H9 (cell line): ENCODE data around the gene TXNDC11. TPM values are rescaled to one million over a fixed set of nuclear protein-coding genes. Genes with fewer than 3 reads are reported as not detected.

Experiments used
- DNase-seq: peaks from one replicate; pipeline ENCODE4 v3.0.0-alpha.2; 2017
- H2AFZ ChIP-seq: one replicate; pipeline ENCODE4 v1.6.1; 2013; ENCODE audit warnings: mild to moderate bottlenecking, low read length, control low read depth, moderate library complexity
- H2AK5ac ChIP-seq: 2 replicates; pipeline ENCODE4 v1.6.1; 2013; ENCODE audit warnings: low read length, control low read depth, mixed read lengths; ENCODE audit not compliant: insufficient read length
- H2BK120ac ChIP-seq: one replicate; pipeline ENCODE4 v1.6.1; 2013; ENCODE audit warnings: low read depth, mild to moderate bottlenecking, low read length, control low read depth, inconsistent platforms; ENCODE audit not compliant: poor library complexity, severe bottlenecking
- H2BK12ac ChIP-seq: 2 replicates; pipeline ENCODE4 v1.6.1; 2013; ENCODE audit warnings: low read length, control low read depth, mixed read lengths, low read depth; ENCODE audit not compliant: insufficient read length
- H2BK15ac ChIP-seq: 2 replicates; pipeline ENCODE4 v1.6.1; 2013; ENCODE audit warnings: low read depth, low read length, control low read depth
- H2BK20ac ChIP-seq: one replicate; pipeline ENCODE4 v1.6.1; 2013; ENCODE audit warnings: low read depth, mild to moderate bottlenecking, low read length, control low read depth, inconsistent platforms; ENCODE audit not compliant: poor library complexity, severe bottlenecking
- H2BK5ac ChIP-seq: 2 replicates; pipeline ENCODE4 v1.6.1; 2013; ENCODE audit warnings: low read length, control low read depth, mixed read lengths; ENCODE audit not compliant: insufficient read length
- H3K14ac ChIP-seq: 2 replicates; pipeline ENCODE4 v1.6.1; 2013; ENCODE audit warnings: low read length, control low read depth; ENCODE audit not compliant: insufficient read depth
- H3K18ac ChIP-seq: 2 replicates; pipeline ENCODE4 v1.6.1; 2013; ENCODE audit warnings: low read depth, mild to moderate bottlenecking, mixed read lengths, low read length, control low read depth; ENCODE audit not compliant: insufficient read length
- H3K23ac ChIP-seq: 2 replicates; pipeline ENCODE4 v1.6.1; 2013; ENCODE audit warnings: low read length, control low read depth, mixed read lengths, low read depth; ENCODE audit not compliant: insufficient read length
- H3K23me2 ChIP-seq: 2 replicates; pipeline ENCODE4 v1.6.1; 2013; ENCODE audit warnings: low read depth, mild to moderate bottlenecking, mixed read lengths, low read length, control low read depth; ENCODE audit not compliant: insufficient read length, poor library complexity, severe bottlenecking
- H3K27ac ChIP-seq: 2 replicates; pipeline ENCODE4 v1.5.1; 2013; ENCODE audit warnings: low read length, control low read depth, mixed read lengths, low read depth; ENCODE audit not compliant: insufficient read length
- H3K27me3 ChIP-seq: 2 replicates; pipeline ENCODE4 v1.6.1; 2013; ENCODE audit warnings: low read length, control low read depth, inconsistent platforms; ENCODE audit not compliant: insufficient read depth
- H3K4ac ChIP-seq: 2 replicates; pipeline ENCODE4 v1.6.1; 2013; ENCODE audit warnings: low read depth, mild to moderate bottlenecking, control low read depth, inconsistent platforms, low read length, moderate library complexity
- H3K4me1 ChIP-seq: 2 replicates; pipeline ENCODE4 v1.6.1; 2013; ENCODE audit warnings: low read length, control low read depth, inconsistent platforms; ENCODE audit not compliant: insufficient read depth
- H3K4me2 ChIP-seq: 2 replicates; pipeline ENCODE4 v1.6.1; 2013; ENCODE audit warnings: low read length, control low read depth, mixed read lengths; ENCODE audit not compliant: insufficient read length, insufficient read depth
- H3K56ac ChIP-seq: 2 replicates; pipeline ENCODE4 v1.6.1; 2013; ENCODE audit warnings: low read depth, mild to moderate bottlenecking, mixed read lengths, low read length, control low read depth; ENCODE audit not compliant: insufficient read length
- H3K79me1 ChIP-seq: 2 replicates; pipeline ENCODE4 v1.6.1; 2013; ENCODE audit warnings: low read depth, mild to moderate bottlenecking, moderate library complexity, low read length, control low read depth, inconsistent platforms; ENCODE audit not compliant: insufficient read depth, poor library complexity, severe bottlenecking
- H3K79me2 ChIP-seq: 2 replicates; pipeline ENCODE4 v1.6.1; 2013; ENCODE audit warnings: low read length, control low read depth, inconsistent platforms; ENCODE audit not compliant: insufficient read depth
- H3K9ac ChIP-seq: 2 replicates; pipeline ENCODE4 v1.6.1; 2013; ENCODE audit warnings: low read length, control low read depth, mixed read lengths; ENCODE audit not compliant: insufficient read length; ENCODE audit errors: extremely low read depth
- H3K9me3 ChIP-seq: one replicate; pipeline ENCODE4 v1.6.1; 2013; ENCODE audit warnings: low read depth, low read length, inconsistent platforms; ENCODE audit not compliant: control insufficient read depth
- H3T11ph ChIP-seq: one replicate; pipeline ENCODE4 v1.6.1; 2013; ENCODE audit warnings: mild to moderate bottlenecking, low read length, control low read depth, inconsistent platforms
- H4K20me1 ChIP-seq: one replicate; pipeline ENCODE4 v1.6.1; 2013; ENCODE audit not compliant: control insufficient read depth, insufficient read length, insufficient read depth
- H4K5ac ChIP-seq: 2 replicates; pipeline ENCODE4 v1.6.1; 2013; ENCODE audit warnings: low read depth, mild to moderate bottlenecking, mixed read lengths, low read length, control low read depth; ENCODE audit not compliant: insufficient read length
- H4K8ac ChIP-seq: replicated peaks from 2 replicates; pipeline ENCODE4 v1.6.1; 2013; ENCODE audit warnings: low read length, control low read depth, mixed read lengths, low read depth; ENCODE audit not compliant: insufficient read length
- H4K91ac ChIP-seq: 2 replicates; pipeline ENCODE4 v1.6.1; 2013; ENCODE audit warnings: low read depth, mild to moderate bottlenecking, moderate library complexity, mixed read lengths, low read length, control low read depth; ENCODE audit not compliant: insufficient read length
- H3K27ac Mint-ChIP-seq, 3 experiments: 2 replicates in 2 of 3; 3 replicates in 1 of 3; pipeline ENCODE4 v1.8.0; 2020 to 2021; ENCODE audit warnings: mixed read lengths in 3 of 3, mild to moderate bottlenecking in 1 of 3, moderate library complexity in 1 of 3
- H3K27me3 Mint-ChIP-seq: 2 replicates; pipeline ENCODE4 v1.8.0; 2021; ENCODE audit warnings: low read depth, mild to moderate bottlenecking, moderate library complexity, mixed read lengths
- H3K36me3 Mint-ChIP-seq, 3 experiments: 2 replicates in 2 of 3; 3 replicates in 1 of 3; pipeline ENCODE4 v1.8.0; 2020 to 2021; ENCODE audit warnings: low read depth in 3 of 3, mixed read lengths in 3 of 3; ENCODE audit not compliant: insufficient read depth in 1 of 3
- H3K4me1 Mint-ChIP-seq, 2 experiments: 2 replicates each; pipeline ENCODE4 v1.8.0; 2020; ENCODE audit warnings: mixed read lengths in 2 of 2
- H3K4me3 Mint-ChIP-seq, 2 experiments: 2 replicates in 1 of 2; 3 replicates in 1 of 2; pipeline ENCODE4 v1.8.0; 2020 to 2021; ENCODE audit warnings: mild to moderate bottlenecking in 2 of 2, mixed read lengths in 2 of 2, moderate library complexity in 1 of 2
- H3K9me3 Mint-ChIP-seq, 2 experiments: 2 replicates in 1 of 2; 3 replicates in 1 of 2; pipeline ENCODE4 v1.8.0; 2020; ENCODE audit warnings: mild to moderate bottlenecking in 2 of 2, mixed read lengths in 2 of 2, moderate library complexity in 1 of 2
- CTCF ChIP-seq: fragments of 200-600 bp; sonication (generic); conservative IDR thresholded peaks from 3 replicates; pipeline ENCODE4 v1.8.0; 2021; ENCODE audit warnings: antibody characterized with exemption, mild to moderate bottlenecking
- WGBS: extraction: QIAGEN DNeasy Blood & Tissue Kit; methylation state at CpG from one replicate; pipeline ENCODE4 v1.1.7; 2013; ENCODE audit warnings: missing lambda C conversion rate, low lambda C conversion rate, mixed read lengths; ENCODE audit not compliant: insufficient read length; ENCODE audit errors: extremely low coverage; 5-methylcytosine and 5-hydroxymethylcytosine counted together
- total RNA-seq: library from RNA; stranded (reverse); gene quantifications from 2 replicates; pipeline ENCODE4 v1.2.1, GENCODE V29; 2021

The TXNDC11 gene
- total RNA-seq, 1 experiment from 2014 or later: 12.2 TPM

GRCh38 chr16:11631214-11631613 is 111.4 kb downstream of the TXNDC11 start:
- Histone ChIP-seq H3K4ac (no peak overlapping the region), H4K5ac (no peak overlapping the region), H3K9ac (no peak overlapping the region), H3K79me1 (no peaks in the 10 kb centered on the region), H3K27ac (no peak overlapping the region), H3K56ac (no peak overlapping the region), H3K79me2 (no peaks in the 10 kb centered on the region), H4K20me1 (no peaks in the 10 kb centered on the region), H2BK5ac (no peak overlapping the region), H2AK5ac (no peak overlapping the region), H3K23ac (no peak overlapping the region), H3T11ph (no peak overlapping the region), H3K9me3 (no peaks in the 10 kb centered on the region), H3K4me1 (peaks cover 3% of the 10 kb centered on the region; the same call in 1 of the 2 replicates), H2BK12ac (no peak overlapping the region), H3K27me3 (no peaks in the 10 kb centered on the region), H2BK20ac (no peak overlapping the region), H3K14ac (no peak overlapping the region; the same call in 1 of the 2 replicates), H3K23me2 (peaks cover 3% of the 10 kb centered on the region), H3K18ac (no peak overlapping the region), H3K4me2 (no peak overlapping the region), H4K8ac (no peak overlapping the region), H4K91ac (no peak overlapping the region), H2AFZ (no peak overlapping the region), H2BK120ac (no peak overlapping the region), H2BK15ac (no peak overlapping the region)
- Mint-ChIP-seq H3K9me3 (no peaks in the 10 kb centered on the region; a peak in 1 of 5 replicates), H3K4me1 (peaks cover 27 to 39% of the 10 kb centered on the region in 2 experiments), H3K27ac (no peak overlapping the region; a peak in 1 of 7 replicates), H3K36me3 (0 out of 7 replicates have a peak, but pooled peaks cover 0 to 4% (median 0%) of the 10 kb centered on the region in 3 experiments), H3K4me3 (no peak overlapping the region), H3K27me3 (peaks cover 4% of the 10 kb centered on the region)
- DNase-seq: no peak
- TF ChIP-seq CTCF: no peak
- WGBS: no CpG with 5 or more reads among the region's 7 CpGs
